Measurements from ENCODE around the gene ARHGAP19.

The ARHGAP19 gene, protein sequence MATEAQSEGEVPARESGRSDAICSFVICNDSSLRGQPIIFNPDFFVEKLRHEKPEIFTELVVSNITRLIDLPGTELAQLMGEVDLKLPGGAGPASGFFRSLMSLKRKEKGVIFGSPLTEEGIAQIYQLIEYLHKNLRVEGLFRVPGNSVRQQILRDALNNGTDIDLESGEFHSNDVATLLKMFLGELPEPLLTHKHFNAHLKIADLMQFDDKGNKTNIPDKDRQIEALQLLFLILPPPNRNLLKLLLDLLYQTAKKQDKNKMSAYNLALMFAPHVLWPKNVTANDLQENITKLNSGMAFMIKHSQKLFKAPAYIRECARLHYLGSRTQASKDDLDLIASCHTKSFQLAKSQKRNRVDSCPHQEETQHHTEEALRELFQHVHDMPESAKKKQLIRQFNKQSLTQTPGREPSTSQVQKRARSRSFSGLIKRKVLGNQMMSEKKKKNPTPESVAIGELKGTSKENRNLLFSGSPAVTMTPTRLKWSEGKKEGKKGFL
- total RNA-seq = 21.4 to 27.0 (median 22.4) reads per million in 3 experiments

DNA sequence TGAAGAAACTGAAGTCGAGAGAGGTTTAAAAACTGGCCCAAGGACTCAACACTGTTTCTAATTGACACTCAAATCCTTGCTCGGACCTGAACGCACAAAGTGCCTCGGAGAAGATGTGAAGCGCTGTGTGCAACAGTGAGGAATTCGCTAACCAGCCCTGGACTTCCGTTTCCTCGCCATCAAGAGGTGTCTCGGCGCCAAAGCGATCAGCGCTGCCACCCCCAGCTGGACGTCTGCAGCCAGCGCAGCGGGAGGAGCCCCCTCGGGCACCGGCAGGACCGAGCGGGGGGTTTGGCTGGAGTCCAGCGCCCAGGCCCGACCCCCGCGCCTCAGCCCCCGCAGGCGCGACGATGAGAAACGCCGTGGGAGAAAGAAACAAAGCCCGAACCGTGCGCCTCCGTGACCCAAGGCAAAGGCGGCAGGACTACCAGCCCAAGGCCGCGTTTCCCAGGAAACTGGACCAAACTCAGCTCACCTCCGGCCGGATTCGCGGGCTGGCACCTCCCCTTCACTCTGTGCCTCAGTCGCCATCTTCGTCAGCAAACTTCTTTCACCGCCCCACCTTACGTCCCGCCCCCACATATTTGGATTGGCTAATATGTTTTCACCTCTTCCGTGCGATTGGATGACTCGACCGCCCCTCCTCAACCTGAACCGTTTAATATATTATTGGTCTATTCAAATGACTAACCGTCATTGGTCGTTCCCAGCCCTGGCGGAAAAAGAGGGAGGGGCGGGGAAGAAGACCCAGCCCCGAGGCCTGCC, at the start of gene ARHGAP19:
Gene ARHGAP19 (minus strand): TSS at position 541 of the 765 bp plus-strand sequence. CDS start 10 bp downstream, at position 531.
- DNase-seq = peak; percentile 95

DNA sequence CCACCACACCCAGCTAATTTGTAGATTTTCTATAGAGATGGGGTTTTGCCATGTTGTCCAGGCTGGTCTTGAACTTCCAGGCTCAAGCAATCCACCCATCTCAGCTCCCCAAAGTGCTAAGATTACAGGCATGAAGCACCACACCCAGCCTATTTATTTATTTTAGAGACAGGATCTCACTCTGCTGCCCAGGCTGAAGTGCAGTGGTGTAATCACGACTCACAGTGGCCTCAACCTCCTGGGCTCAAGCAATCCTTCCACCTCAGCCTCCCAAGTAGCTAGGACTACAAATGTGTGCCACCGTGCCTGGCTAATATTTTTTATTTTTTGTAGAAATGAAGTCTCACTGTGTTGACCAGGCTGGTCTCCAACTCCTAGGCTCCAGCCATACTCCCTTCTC, 49.0 kb upstream of the ARHGAP19 start:
- no peak for DNase-seq

DNA sequence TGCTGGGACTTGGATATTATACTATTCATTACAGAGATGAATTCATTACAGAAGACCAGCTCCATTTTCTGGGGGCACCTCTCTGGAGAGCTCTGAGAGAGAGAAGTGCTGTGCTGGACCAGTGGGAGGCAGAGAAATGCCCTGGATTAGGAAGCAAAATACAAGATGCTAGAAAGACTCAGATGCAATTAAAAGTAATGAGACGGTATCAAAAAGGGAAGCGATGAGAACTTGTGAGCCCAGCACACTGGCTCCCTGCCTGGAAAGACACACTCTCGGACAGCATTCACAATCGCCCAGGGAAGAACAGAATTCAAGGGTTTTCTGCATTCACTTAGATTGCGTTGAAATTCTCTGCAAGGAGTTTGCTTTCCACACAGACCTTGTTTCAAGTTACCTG, 45.6 kb upstream of the ARHGAP19 start:
- no peak for DNase-seq

DNA sequence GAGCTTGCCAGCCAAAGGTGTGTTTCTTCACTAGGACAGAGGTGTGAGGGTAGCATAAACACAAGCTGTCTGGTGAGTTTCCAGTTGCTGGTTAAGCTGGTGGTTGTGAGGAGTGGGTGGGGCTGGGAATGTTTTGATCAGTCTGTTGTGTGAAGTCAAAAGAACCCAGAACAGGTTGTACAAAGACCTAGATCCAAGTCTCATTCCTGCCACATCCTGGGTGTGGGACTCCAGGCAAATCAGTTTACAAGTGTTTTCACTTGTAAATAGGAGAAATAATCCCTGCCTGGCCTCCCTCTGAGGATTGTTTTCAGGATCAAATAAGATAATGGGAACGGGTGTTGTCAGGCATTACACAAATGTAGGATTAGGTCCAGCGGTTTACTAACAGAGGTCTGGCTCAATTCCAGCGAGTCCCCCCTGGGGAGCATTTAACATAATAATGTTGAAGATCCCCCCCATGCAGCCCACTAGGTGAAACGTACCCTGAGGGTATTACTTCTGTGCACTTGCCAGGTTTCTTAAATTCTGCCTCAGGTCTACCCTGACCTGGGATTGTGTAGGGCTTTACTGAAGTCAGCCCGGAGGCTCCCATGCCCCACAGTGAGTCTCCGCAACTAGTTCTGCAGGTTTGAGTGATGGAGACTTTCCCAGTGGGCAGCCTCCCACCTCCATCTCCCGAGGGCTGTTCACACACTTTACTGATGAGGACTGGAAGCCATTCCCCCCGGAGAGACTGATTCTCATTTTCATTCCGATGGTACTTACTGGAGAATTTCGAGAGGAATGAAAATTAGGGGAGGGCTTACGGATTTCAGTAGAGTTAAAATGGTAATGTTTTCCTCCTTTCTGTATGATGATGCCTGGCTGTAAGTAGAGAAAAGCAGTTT, 44.8 kb upstream of the ARHGAP19 start:
- DNase-seq = no peak

DNA sequence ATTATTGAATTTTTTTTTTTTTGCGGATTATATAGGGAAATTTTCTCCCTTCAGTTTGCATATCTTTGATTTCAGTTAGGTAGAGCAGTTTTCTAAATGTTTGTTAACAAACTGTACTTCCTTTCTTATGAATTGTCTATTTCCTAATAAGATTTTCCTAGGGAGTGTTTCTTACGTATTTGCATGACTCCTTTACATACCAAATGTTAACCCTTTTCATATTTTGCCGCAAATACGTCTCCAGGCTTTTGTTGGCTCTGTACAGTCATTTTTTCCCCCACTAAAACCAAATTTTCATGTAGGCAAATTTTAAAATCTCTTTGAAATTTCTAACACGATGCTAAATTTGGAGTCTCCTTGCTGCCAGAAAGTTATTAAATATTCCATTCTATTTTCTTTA, 44.0 kb upstream of the ARHGAP19 start:
- DNase-seq = no peak

DNA sequence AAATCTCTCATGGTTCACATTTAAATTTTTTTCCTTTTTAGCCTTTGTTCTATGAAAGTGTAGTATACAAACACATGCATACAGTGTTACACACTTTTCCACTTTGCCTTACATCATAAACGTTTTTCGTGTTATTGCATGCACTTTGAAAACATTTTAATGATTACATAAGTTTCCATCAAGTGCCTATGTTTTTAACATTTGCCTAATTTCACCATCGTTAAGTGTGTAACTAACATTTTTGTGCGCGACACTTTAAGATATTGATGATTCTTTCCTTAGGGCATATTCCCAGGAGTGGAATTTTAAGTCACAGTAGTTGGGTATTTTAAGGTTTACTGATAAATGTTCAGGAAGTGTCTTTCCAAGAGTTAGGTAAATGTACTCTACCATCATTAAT, 43.6 kb upstream of the ARHGAP19 start:
- DNase-seq = no peak

DNA sequence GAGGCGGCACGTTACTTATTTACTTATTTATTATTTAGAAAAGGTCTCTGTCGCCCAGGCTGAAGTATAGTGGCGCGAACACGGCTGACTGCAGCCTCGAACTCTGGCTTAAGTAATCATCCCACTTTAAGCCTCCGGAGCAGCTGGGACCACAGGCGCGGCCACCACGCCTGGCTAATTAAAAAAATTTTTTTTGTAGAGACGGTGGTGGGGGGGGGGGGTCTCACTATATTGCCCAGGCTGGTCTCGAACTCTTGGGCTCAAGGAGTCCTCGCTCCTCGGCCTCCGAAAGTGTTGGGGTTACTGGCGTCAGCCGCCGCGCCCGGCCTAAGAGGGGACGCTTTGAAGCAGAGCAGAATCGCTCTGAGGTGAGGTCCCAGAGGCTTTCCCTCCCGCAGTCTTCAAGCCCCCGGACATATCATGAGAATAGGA, 42.8 kb upstream of the ARHGAP19 start:
- no peak for DNase-seq

DNA sequence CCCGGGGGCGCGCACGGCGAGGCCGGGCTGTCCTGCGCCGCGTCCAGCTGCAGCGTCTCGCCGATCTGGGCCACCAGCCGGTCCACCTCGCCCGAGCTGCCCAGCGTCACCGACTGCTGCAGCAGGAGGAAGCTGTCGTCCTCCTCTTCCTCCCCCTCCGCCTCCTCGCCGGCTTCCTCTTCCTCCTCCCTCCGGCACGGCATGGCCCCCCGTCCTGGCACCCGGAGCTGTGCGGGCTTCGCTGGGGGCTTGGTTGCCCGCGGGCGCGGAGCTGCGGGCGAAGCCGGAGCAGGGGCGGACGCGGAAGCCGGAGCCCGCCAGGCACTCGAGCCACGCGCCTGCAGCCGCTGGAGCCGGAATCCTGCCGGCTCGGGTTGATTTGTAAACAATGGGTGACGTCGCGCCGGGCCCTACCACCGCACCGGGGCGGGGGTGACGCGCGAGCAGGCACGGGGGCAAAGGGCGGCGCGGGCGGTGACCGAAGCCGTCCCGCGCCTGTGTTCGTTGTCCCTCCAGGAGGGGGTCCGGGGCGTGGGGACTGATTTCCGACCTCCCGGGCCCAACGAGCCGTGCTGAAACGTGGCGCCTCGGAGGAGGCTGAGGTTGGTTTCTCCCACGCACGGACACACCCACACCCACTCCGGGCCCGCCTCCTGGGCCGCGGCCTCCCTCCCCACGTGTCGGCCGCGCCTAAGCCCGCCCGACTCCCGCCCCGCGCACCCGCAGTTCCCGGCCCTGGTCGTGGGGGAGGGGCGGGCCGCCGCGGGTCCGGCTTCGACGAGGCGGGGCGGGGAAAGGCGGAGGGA, 42.1 kb upstream of the ARHGAP19 start, which contains the start of gene FRAT2:
Gene FRAT2 (minus strand): TSS at position 360 of the 806 bp plus-strand sequence. CDS start 157 bp downstream, at position 203.
- DNase-seq = peak; percentile 90

DNA sequence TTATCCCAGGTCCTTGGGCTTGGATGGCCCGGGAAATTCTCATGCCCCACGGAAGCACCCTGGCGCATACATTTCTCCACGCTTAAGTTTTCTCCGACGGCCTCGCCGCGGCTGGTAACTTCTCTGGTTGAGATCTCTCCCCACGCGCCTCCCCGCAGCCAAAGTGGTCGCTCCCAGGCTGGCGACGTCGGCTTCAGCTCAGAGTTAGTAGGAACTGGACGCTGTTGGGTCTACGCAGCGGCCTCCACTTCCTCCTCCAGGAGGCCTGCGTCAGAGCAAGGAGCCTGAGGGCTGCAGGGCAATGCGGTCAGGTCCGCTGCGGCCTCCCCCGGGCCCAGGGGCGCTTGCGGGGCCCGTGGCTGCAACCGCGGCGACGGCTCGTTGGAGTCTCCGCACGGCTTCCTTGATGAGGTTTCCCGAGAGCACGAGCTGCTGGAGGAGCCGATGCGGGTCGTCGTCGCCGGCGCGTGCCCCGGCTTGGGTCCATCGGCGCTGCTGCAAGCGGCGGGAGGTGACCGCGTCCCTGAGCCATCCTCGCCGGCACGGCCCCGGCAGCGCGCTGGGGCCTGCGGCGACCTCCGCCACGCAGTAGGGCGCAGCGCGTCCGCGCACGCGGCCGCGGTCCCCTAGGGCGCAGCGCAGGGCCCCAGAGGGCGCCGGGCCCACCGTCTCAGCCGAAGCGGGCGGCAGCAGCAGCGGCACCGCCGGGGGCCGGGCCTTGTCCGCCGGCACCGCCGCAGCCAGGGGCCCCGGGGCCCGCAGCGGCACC, 41.3 kb upstream of the ARHGAP19 start:
- DNase-seq = no peak

DNA sequence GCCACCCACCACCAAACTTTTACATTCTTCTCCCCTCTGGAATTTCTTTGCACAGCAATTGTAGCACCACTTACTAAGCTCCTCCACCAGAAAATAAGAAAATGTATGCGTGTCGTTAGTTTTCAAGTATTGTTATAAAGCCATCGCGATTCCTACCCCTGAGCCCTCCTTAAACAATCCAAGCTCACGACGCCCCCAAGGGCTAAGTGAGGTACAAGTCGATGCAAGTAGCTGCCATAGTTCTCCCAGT, 40.8 kb upstream of the ARHGAP19 start:
- no peak for DNase-seq

DNA sequence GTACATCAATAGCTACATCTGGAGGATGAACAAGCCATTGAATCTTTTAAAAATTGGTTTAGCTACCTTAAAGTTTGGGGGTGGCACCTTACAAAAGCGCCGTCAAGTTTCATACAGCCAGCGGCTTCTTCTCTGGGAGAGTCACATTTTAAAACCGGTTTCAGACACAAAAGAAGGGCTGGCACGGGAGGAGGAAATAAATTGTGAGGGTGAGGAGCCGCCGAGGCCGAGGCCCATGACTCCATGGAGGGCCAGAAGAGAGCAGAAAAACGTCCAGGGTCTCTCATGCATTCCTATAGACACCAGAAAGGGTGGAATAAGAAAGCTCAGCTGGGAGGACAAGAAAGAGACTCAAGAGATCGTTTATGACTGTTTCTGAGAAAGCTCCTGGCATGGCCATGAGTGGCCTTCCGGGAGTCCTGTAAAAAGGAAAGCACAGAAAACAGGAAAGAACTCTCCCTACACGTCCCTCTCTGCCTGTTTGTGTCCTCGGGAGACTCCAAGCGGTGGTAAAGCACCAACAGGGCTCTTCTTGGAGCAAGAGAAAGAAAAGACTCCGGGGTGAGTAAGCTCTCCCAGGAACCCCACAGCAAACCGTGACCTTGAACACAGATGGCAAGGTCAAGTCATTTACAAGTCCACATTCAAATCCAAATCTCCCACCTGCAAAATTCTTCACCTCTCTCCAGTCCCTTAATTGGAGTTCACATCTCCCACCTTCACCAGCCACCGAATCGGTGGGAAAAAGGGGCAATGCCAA, 40.3 kb upstream of the ARHGAP19 start:
- no peak for DNase-seq

DNA sequence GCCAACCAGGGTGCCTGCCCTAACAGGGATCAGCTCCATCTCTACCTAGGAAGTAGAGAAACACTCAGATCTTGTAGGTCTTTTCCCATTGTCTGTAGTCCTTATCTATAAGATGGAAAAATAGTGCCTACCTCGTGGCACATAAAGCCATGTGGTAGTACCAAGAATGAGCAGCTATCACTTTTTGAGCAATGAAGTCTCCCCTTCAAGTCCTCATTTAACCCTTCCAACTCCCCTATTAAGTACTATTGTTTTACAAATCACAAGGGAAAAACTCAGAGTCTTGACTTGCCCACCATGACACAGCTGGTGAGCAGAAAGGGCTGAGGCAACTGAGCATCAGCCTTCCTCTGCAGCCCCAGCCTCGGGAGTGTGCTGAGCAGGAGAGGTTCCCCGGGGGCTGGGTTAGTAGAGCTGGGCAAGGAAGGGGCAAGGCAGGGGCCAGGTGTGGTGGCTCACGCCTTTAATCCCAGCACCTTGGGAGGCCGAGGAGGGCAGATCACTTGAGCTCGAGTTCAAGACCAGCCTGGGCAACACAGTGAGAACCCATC, 38.8 kb upstream of the ARHGAP19 start:
- no peak for DNase-seq

DNA sequence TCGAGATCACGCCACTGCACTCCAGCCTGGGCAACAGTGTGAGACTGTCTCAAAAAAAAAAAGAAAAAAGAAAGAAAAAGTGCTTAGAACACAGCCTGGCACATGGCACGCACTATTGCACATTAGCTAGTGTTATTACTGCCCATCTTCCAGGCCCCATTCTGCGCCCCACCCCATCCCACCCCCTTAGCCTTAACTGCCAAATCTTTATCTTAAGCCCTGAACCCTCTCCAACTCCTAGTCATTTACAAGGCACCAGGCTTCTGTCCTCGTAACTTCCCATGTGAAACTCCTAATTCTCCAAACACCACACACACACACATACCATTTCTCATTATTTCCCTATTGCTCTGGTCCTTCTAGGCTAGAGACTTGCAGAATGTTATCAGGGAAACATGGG, 37.3 kb upstream of the ARHGAP19 start:
- no peak for DNase-seq

DNA sequence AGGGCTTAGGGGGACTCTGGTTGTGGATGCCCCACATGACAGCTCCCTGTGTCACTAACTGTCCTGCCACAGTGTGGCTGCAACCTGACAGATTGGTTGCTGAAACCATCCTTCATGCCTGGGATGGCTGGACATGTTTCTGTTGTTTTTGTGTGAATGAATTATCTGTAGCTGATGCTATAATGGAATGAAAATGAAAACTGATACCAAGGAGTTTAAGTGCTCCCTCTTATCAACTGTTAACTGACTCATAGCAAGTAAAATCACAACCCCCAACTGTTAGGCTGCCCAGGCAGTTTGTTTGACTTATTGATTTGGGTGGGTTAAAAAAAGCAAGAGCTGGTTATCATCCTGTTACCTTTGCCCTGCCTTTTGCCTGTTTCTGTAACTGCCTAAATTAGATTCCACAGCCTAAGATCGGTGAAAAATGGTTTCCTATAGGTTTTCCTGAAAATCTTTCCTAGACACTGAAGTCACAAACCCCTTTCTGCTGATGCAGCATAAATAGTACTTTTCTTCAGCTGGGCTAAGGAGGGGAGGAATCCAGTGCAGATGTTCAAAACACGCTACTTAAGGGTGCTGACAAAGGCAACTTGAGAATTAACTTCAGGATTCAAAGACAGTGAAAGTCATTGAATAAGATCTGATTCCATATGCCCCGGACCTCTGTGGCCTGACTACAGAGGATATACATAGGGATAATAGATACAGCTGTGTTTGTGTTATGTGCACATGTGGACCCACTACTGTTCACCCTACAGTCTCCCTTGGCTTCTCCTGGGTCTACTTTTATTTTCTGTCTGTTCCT, 36.4 kb upstream of the ARHGAP19 start:
- no peak for DNase-seq

DNA sequence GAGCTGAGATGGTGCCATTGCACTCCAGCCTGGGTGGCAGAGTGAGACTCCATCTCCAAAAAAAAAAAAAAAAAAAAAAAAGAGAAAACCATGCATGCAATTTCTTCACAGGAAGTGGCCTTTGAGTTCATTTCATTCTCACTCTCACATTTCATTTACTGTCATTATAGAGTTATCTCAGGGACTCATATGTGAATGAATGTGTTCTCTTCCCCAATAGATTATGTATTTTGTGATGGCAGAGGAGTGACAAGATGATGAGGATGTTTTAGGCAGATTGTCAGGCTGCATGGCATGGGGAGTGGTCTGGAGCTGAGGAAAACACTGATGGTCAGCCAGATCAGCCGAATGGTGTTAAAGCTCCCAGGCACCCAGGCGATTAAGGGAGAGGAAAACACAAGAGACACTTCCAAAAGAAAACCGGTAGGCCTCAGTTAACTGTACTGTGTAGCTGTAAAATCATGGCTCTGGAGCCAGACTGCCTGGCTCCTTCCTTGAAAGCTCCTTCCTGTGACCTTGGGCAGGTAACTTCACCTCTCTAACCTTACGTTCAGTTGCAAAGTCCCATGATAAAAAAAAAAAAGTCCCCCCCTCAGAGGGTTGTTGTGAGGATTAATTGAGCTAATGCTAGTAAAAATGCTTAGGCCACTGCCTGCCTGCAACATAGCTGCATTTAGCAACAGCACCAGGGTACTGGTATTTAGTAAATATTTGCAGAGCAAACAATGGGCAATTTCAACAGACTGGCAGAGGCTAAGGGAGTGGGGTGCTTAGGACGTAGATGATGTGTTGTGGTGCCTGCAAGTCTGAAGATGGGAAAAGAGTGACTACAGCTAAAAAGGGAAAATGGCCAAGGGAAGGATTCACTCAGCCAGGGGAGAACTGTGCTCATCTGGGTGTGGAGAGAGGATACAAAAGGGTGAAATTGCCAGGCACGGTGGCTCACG, 35.2 kb upstream of the ARHGAP19 start:
- no peak for DNase-seq

DNA sequence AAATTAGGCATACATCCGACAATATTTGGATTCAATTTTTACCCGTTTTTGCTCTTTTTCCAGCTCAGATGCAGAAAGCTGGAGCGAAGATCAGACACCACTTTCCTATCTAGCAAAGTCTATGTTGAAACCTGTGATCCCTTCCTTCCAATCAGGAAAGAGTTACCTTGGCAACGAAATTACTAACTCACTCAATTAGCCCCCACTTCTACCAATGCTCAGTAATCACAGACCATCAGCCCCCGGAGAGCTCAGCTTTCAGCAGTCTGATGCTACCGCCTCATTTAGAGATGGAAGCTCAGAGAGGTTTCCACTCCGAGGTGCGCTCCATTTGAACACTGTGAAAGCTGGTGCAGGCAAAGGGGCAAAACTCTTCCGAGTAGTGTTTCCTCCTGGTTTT, 33.3 kb upstream of the ARHGAP19 start:
- DNase-seq = no peak

DNA sequence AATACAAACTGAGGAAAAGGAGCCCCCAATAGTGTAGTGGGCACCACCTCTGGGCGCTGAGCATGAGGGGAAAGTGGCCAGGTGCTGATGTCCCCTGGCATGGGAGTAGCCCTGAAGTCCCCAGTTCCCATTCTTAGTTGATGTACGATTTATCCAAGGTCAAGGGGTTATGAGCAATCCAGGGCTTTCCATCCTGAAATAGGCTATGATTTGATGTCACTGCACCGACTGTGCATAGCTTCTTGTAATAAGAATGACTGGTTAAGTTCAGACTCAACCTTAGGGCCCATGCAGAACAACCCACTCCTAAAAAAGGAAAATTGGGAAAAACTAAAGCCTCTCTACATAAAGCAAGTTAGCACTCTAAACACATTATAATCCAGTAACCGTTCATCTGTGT, 31.1 kb upstream of the ARHGAP19 start:
- DNase-seq = no peak

DNA sequence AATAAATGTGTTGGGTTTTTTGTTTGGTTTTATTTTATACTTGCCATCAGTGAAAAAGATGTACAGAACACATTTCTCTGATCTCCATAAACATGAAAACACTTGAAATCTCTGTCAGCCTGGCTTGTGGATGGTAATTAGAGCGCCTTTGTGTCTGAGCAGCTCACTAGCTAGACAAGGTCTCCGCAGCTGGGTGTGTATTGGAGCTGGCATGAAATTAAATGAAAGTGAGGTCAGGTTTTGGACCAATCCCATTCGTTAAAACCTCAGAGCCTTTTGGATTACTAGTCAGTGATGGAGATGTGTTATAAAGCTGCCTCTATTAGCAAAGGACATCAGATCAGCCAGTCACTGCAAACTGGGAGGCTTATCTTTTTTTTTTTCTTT, 29.4 kb upstream of the ARHGAP19 start:
- no peak for DNase-seq
